Panc1 (cell line): Measurements from ENCODE around the gene S100A2. TPM values are rescaled to one million over a fixed set of nuclear protein-coding genes. Genes with fewer than 3 reads are reported as not detected.

Source experiments
- ATAC-seq: fragments of 200-7000 bp; cut with Tn5 transposase; 2 replicates; pipeline ENCODE4 v1.9.1; 2020; ENCODE audit warnings: mild to moderate bottlenecking, moderate library complexity
- BruUV-seq: library from RNA; stranded (reverse); fragments of 400-500 nt; replicated peaks from 2 replicates; lab custom pipeline; 2021; lab: Mats Ljungman, UMichigan
- CTCF ChIA-PET: fragments of 300-600 bp; sonication (Branson Sonifier 250); formaldehyde crosslinking; loops from one replicate; lab custom pipeline; 2022; ENCODE audit warnings: antibody characterized with exemption; lab: Charles Lee
- POLR2A ChIA-PET: fragments of 300-600 bp; sonication (Branson Sonifier 250); formaldehyde crosslinking; loops from one replicate; lab custom pipeline; 2022; ENCODE audit warnings: antibody characterized with exemption; lab: Charles Lee
- DNase-seq: peaks from one replicate; pipeline ENCODE4 v3.0.0-alpha.2; 2010; ENCODE audit warnings: low read depth, low spot score
- H3K27ac ChIP-seq: 2 replicates; pipeline ENCODE4 v1.5.1; 2011; ENCODE audit warnings: mild to moderate bottlenecking, low read length, inconsistent platforms
- H3K27me3 ChIP-seq: fragments of 200-500 bp; sonication (Bioruptor generic); 2 replicates; pipeline ENCODE4 v1.6.0; 2014; ENCODE audit warnings: low read length, inconsistent platforms; ENCODE audit not compliant: control insufficient read depth, insufficient read depth
- H3K36me3 ChIP-seq: fragments of 200-500 bp; sonication (Bioruptor generic); 2 replicates; pipeline ENCODE4 v1.5.1; 2014; ENCODE audit warnings: inconsistent platforms, mild to moderate bottlenecking, low read length, moderate library complexity; ENCODE audit not compliant: control insufficient read depth, insufficient read depth
- H3K4me1 ChIP-seq: 2 replicates; pipeline ENCODE4 v1.5.1; 2011; ENCODE audit warnings: inconsistent platforms, mild to moderate bottlenecking, low read length, moderate library complexity; ENCODE audit not compliant: control insufficient read depth, insufficient read depth
- H3K4me3 ChIP-seq, 2 experiments: 2 replicates each; pipeline ENCODE4 v1.5.1; 2011 to 2012; ENCODE audit warnings: low read depth in 2 of 2, low read length in 2 of 2, mild to moderate bottlenecking in 2 of 2, inconsistent platforms in 1 of 2, moderate library complexity in 1 of 2
- H3K9me3 ChIP-seq: fragments of 200-500 bp; sonication (Bioruptor generic); 2 replicates; pipeline ENCODE4 v1.5.1; 2014; ENCODE audit warnings: low read depth, mild to moderate bottlenecking, inconsistent platforms, low read length, moderate library complexity; ENCODE audit not compliant: control insufficient read depth, insufficient read depth
- POLR2AphosphoS5 ChIP-seq: IDR thresholded peaks from 2 replicates; pipeline ENCODE4 v1.6.1; 2012; ENCODE audit warnings: mild to moderate bottlenecking, low read depth, low read length, moderate library complexity
- SIN3A ChIP-seq: IDR thresholded peaks from 2 replicates; pipeline ENCODE4 v1.6.1; 2012; ENCODE audit warnings: low read depth, mild to moderate bottlenecking, low read length, moderate library complexity, borderline replicate concordance; ENCODE audit not compliant: insufficient read depth
- TCF7L2 ChIP-seq: IDR thresholded peaks from 2 replicates; pipeline ENCODE4 v1.6.1; 2011; ENCODE audit warnings: mild to moderate bottlenecking, low read depth, low read length, inconsistent platforms
- in situ Hi-C: cut with HindIII; loops from 2 replicates; pipeline ENCODE4 v1.10.0; 2016; ENCODE audit warnings: low sequenced_read_pairs, low pct_unique_long_range_greater_than_20kb
- intact Hi-C: fragments of 100-400 bp; cut with micrococcal nuclease; formaldehyde crosslinking; loops from one replicate; pipeline ENCODE4 v1.10.0; 2022; ENCODE audit not compliant: unreplicated experiment
- total RNA-seq: library from RNA; stranded (reverse); gene quantifications from one replicate; pipeline ENCODE4 v1.2.1, GENCODE V29; 2021; ENCODE audit not compliant: unreplicated experiment
- TF ChIP-seq, protein P1 (sequence below): fragments of 450-650 bp; IDR thresholded peaks from 2 replicates; pipeline ENCODE4 v1.5.1; 2017; ENCODE audit warnings: mild to moderate bottlenecking
- TF ChIP-seq, protein P2 (sequence below), 2 experiments: IDR thresholded peaks; 2 replicates each; pipeline ENCODE4 v1.6.1; 2011 to 2012; ENCODE audit warnings: low read depth in 2 of 2, control low read depth in 1 of 2, low read length in 1 of 2, mild to moderate bottlenecking in 1 of 2, moderate library complexity in 1 of 2; ENCODE audit not compliant: insufficient read depth in 1 of 2

Gene S100A2
- total RNA-seq, 1 experiment from 2014 or later = 6.2 TPM

DNA sequence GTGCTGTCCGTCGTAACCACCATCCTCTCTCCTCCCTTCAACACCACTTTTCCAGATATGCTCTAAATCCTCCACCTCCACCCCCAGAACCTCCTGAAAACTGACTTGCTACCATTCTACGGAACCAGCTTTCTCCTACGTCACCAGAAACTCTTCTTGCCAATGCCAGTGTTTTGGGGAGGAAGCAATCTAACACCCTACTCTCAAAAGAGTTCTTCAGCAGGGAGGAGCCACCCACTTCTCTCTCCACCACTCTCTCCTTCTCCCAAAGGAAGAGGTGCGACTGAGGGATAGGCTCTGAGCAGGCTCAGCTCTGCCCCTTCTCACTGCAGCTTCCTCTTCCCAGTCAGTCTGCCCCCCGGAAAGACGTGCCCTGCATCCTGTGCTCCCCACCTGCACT lies 6.1 kb upstream of the S100A2 start:
- ChIA-PET POLR2A (interaction anchor here (0.7 kb wide), 1 partner anchor 63 kb away, joined by 3 read pairs; no protein-coding TSS in a partner anchor), CTCF (interaction anchor here (0.6 to 2.1 kb wide), 11 partner anchors 9 to 100 kb away, joined by 3 to 13 read pairs (median 5); partner anchors contain the start of genes CHTOP, S100A13 and S100A16)
- intact Hi-C loops = loop anchor here (2.0 to 10.0 kb wide), 2 partner anchors 45 to 83 kb away; partner anchors contain the start of genes S100A14 and SNAPIN
- Histone ChIP-seq H3K4me1 (peaks cover 24% of the 10 kb centered on the region), H3K9me3 (no peaks in the 10 kb centered on the region), H3K27ac (peak overlapping the region; percentile 40; the same call in 1 of the 2 replicates), H3K27me3 (no peaks in the 10 kb centered on the region), H3K36me3 (no peaks in the 10 kb centered on the region), H3K4me3 (no peak overlapping the region)
- ATAC-seq (no peak), DNase-seq (no peak)
- TF ChIP-seq, protein P1, sequence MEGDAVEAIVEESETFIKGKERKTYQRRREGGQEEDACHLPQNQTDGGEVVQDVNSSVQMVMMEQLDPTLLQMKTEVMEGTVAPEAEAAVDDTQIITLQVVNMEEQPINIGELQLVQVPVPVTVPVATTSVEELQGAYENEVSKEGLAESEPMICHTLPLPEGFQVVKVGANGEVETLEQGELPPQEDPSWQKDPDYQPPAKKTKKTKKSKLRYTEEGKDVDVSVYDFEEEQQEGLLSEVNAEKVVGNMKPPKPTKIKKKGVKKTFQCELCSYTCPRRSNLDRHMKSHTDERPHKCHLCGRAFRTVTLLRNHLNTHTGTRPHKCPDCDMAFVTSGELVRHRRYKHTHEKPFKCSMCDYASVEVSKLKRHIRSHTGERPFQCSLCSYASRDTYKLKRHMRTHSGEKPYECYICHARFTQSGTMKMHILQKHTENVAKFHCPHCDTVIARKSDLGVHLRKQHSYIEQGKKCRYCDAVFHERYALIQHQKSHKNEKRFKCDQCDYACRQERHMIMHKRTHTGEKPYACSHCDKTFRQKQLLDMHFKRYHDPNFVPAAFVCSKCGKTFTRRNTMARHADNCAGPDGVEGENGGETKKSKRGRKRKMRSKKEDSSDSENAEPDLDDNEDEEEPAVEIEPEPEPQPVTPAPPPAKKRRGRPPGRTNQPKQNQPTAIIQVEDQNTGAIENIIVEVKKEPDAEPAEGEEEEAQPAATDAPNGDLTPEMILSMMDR = no peak
- TF ChIP-seq, protein P2, sequence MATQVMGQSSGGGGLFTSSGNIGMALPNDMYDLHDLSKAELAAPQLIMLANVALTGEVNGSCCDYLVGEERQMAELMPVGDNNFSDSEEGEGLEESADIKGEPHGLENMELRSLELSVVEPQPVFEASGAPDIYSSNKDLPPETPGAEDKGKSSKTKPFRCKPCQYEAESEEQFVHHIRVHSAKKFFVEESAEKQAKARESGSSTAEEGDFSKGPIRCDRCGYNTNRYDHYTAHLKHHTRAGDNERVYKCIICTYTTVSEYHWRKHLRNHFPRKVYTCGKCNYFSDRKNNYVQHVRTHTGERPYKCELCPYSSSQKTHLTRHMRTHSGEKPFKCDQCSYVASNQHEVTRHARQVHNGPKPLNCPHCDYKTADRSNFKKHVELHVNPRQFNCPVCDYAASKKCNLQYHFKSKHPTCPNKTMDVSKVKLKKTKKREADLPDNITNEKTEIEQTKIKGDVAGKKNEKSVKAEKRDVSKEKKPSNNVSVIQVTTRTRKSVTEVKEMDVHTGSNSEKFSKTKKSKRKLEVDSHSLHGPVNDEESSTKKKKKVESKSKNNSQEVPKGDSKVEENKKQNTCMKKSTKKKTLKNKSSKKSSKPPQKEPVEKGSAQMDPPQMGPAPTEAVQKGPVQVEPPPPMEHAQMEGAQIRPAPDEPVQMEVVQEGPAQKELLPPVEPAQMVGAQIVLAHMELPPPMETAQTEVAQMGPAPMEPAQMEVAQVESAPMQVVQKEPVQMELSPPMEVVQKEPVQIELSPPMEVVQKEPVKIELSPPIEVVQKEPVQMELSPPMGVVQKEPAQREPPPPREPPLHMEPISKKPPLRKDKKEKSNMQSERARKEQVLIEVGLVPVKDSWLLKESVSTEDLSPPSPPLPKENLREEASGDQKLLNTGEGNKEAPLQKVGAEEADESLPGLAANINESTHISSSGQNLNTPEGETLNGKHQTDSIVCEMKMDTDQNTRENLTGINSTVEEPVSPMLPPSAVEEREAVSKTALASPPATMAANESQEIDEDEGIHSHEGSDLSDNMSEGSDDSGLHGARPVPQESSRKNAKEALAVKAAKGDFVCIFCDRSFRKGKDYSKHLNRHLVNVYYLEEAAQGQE (IDR thresholded peaks at IDR 0.05; ENCODE audit: insufficient read depth in 1 of 2, low read depth in 2 of 2, low read length in 1 of 2) = no peak
- TF ChIP-seq POLR2AphosphoS5 = no peak
- TF ChIP-seq SIN3A = no peak
- TF ChIP-seq TCF7L2 = no peak
- in situ Hi-C loops = no loop called here
- no TSS peak for BruUV-seq

DNA sequence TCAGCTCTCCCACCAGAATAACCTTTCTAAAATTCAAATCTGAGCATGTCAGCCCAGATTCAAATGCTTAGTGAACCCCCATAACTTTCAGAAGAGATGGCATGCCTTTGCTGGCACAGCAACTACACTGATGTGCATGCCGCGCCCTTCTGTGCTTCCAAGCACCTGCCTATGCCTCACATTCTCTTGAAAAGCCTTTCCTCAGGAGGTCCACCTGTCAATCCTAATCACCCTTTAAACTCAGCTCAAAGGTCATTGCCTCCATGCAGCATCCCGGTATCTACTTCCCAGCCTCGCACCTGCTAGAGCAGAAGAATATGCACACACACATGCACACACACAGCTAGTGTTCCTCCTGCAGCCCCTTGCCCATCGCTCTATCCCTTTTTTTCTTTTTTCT lies 5.2 kb upstream of the S100A2 start:
- peaks cover 33% of the 10 kb centered on the region for H3K4me1 ChIP-seq
- CTCF ChIA-PET = interaction anchor here (0.6 to 1.0 kb wide), 3 partner anchors 36 to 62 kb away, joined by 4 to 15 read pairs (median 8); no protein-coding TSS in a partner anchor
- no peaks in the 10 kb centered on the region for H3K9me3 ChIP-seq
- no peak overlapping the region for H3K4me3 ChIP-seq
- no TSS peak for BruUV-seq
- TF ChIP-seq, protein P2 (IDR thresholded peaks at IDR 0.05; ENCODE audit: insufficient read depth in 1 of 2, low read depth in 2 of 2, low read length in 1 of 2) = no peak
- TF ChIP-seq SIN3A = no peak
- no peak for TF ChIP-seq POLR2AphosphoS5
- no peak for TF ChIP-seq TCF7L2
- TF ChIP-seq, protein P1 = no peak
- intact Hi-C loops = loop anchor here (10.0 kb wide), 1 partner anchor 84 kb away; the partner anchor contains the start of gene SNAPIN
- DNase-seq = no peak
- in situ Hi-C loops = no loop called here
- POLR2A ChIA-PET = interaction anchor here (0.7 kb wide), 1 partner anchor 72 kb away, joined by 10 read pairs; no protein-coding TSS in a partner anchor
- no peak for ATAC-seq
- no peaks in the 10 kb centered on the region for H3K36me3 ChIP-seq
- H3K27me3 ChIP-seq = no peaks in the 10 kb centered on the region
- H3K27ac ChIP-seq = 0 out of 2 replicates have a peak overlapping the region, but pooled peaks have one; percentile 36
